HepG2 (cell line): Measurements from ENCODE around the gene MYH10. TPM values are rescaled to one million over a fixed set of nuclear protein-coding genes. Genes with fewer than 3 reads are reported as not detected.

Experiments
- CBFB ChIP-seq: sonication (generic); formaldehyde crosslinking; IDR thresholded peaks from 2 replicates; pipeline ENCODE4 v1.4.0; 2020; ENCODE audit warnings: missing genetic modification reagents
- FOXC1 ChIP-seq: sonication (generic); formaldehyde crosslinking; IDR thresholded peaks from 2 replicates; pipeline ENCODE4 v1.8.0; 2022; ENCODE audit warnings: mild to moderate bottlenecking, missing genetic modification reagents, borderline replicate concordance
- HDAC6 ChIP-seq: fragments of 200-600 bp; sonication (generic); IDR thresholded peaks from 2 replicates; pipeline ENCODE4 v1.7.0; 2017; ENCODE audit warnings: mild to moderate bottlenecking, antibody characterized with exemption, low read length, low read depth
- MAFK ChIP-seq, 2 experiments: IDR thresholded peaks in 1 of 2; conservative IDR thresholded peaks in 1 of 2; 2 replicates each; pipeline ENCODE4 v1.6.1; 2011; ENCODE audit warnings: improper control_type of control experiment in 2 of 2, low read length in 2 of 2
- MAZ ChIP-seq, 2 experiments: sonication (generic) in 1 of 2; formaldehyde crosslinking in 1 of 2; IDR thresholded peaks; 2 replicates each; pipeline versions ENCODE4 v1.5.0 to v1.6.1; 2012 to 2020; ENCODE audit warnings: low read depth in 2 of 2, mild to moderate bottlenecking in 2 of 2, borderline replicate concordance in 1 of 2, improper control_type of control experiment in 1 of 2, low read length in 1 of 2, missing genetic modification reagents in 1 of 2, moderate library complexity in 1 of 2
- RBFOX2 ChIP-seq: fragments of 200-400 bp; formaldehyde crosslinking; IDR thresholded peaks from 2 replicates; pipeline ENCODE4 v1.6.1; 2017; ENCODE audit warnings: low read depth, mild to moderate bottlenecking, low read length
- STAT5B ChIP-seq: sonication (generic); formaldehyde crosslinking; IDR thresholded peaks from 2 replicates; pipeline ENCODE4 v1.4.0; 2020; ENCODE audit warnings: missing genetic modification reagents
- TBL1XR1 ChIP-seq: fragments of 150-350 bp; IDR thresholded peaks from 2 replicates; pipeline ENCODE4 v1.6.1; 2014; ENCODE audit warnings: borderline replicate concordance, low read length; ENCODE audit not compliant: partially characterized antibody
- YEATS4 ChIP-seq: sonication (generic); formaldehyde crosslinking; IDR thresholded peaks from 2 replicates; pipeline ENCODE4 v1.4.0; 2020; ENCODE audit warnings: missing genetic modification reagents, borderline replicate concordance
- ZMYM3 ChIP-seq: sonication (generic); formaldehyde crosslinking; IDR thresholded peaks from 2 replicates; pipeline ENCODE4 v1.5.1; 2020; ENCODE audit warnings: mild to moderate bottlenecking, missing genetic modification reagents
- ZNF235 ChIP-seq: sonication (generic); formaldehyde crosslinking; IDR thresholded peaks from 2 replicates; pipeline ENCODE4 v1.8.1; 2023; ENCODE audit warnings: mild to moderate bottlenecking, missing genetic modification reagents, borderline replicate concordance
- ZNF256 ChIP-seq: sonication (generic); formaldehyde crosslinking; conservative IDR thresholded peaks from 2 replicates; pipeline ENCODE4 v1.4.0; 2020; ENCODE audit warnings: missing genetic modification reagents
- ZNF441 ChIP-seq: sonication (generic); formaldehyde crosslinking; IDR thresholded peaks from 2 replicates; pipeline ENCODE4 v1.7.0; 2021; ENCODE audit warnings: missing genetic modification reagents, borderline replicate concordance
- ZNF546 ChIP-seq: sonication (generic); formaldehyde crosslinking; conservative IDR thresholded peaks from 2 replicates; pipeline ENCODE4 v1.8.1; 2023; ENCODE audit warnings: mild to moderate bottlenecking, missing genetic modification reagents
- ZNF569 ChIP-seq: sonication (generic); formaldehyde crosslinking; IDR thresholded peaks from 2 replicates; pipeline ENCODE4 v1.5.0; 2020; ENCODE audit warnings: mild to moderate bottlenecking, missing genetic modification reagents, moderate library complexity, borderline replicate concordance
- ZSCAN20 ChIP-seq: sonication (generic); formaldehyde crosslinking; IDR thresholded peaks from 2 replicates; pipeline ENCODE4 v1.4.0; 2020; ENCODE audit warnings: missing genetic modification reagents, mild to moderate bottlenecking, borderline replicate concordance
- polyA plus RNA-seq, 8 experiments: library from polyadenylated mRNA; depleted of rRNA in 3 of 8; stranded (reverse) in 7 of 8; unstranded in 1 of 8; fragments of >200 nt; fragmentation: Illumina TruSeq in 4 of 8; extraction: Trizol in 4 of 8; gene quantifications; 2 replicates each; pipeline versions ENCODE4 v1.2.1 to v1.2.3, GENCODE V29; 2011 to 2016; ENCODE audit warnings: low read depth in 4 of 8, missing spikeins in 1 of 8, mixed read lengths in 1 of 8; ENCODE audit not compliant: insufficient read depth in 1 of 8
- total RNA-seq, 5 experiments: library from RNA; depleted of rRNA; stranded (reverse); fragments of >200 nt; fragmentation: Illumina TruSeq; extraction: Trizol; gene quantifications; 2 replicates each; pipeline ENCODE4 v1.2.3, GENCODE V29; 2016; ENCODE audit warnings: low read depth in 1 of 5
- TF ChIP-seq, protein P1 (sequence below): sonication (generic); formaldehyde crosslinking; IDR thresholded peaks from 2 replicates; pipeline ENCODE4 v1.4.0; 2020; ENCODE audit warnings: mild to moderate bottlenecking, missing genetic modification reagents
- TF ChIP-seq, protein P2 (sequence below): sonication (generic); formaldehyde crosslinking; IDR thresholded peaks from 2 replicates; pipeline ENCODE4 v1.4.0; 2020; ENCODE audit warnings: mild to moderate bottlenecking, missing genetic modification reagents
- TF ChIP-seq, protein P3 (sequence below): sonication (generic); formaldehyde crosslinking; IDR thresholded peaks from 2 replicates; pipeline ENCODE4 v1.4.0; 2020; ENCODE audit warnings: mild to moderate bottlenecking, missing genetic modification reagents
- TF ChIP-seq, protein P4 (sequence below): sonication (generic); formaldehyde crosslinking; IDR thresholded peaks from 2 replicates; pipeline ENCODE4 v1.8.1; 2023; ENCODE audit warnings: mild to moderate bottlenecking, missing genetic modification reagents

Gene MYH10
- total and polyA plus RNA-seq, 2 of the 13 experiments (the other 11 are each of a cell fraction or from before 2014, with no cell fraction given) = 43.4 to 68.6 TPM

DNA sequence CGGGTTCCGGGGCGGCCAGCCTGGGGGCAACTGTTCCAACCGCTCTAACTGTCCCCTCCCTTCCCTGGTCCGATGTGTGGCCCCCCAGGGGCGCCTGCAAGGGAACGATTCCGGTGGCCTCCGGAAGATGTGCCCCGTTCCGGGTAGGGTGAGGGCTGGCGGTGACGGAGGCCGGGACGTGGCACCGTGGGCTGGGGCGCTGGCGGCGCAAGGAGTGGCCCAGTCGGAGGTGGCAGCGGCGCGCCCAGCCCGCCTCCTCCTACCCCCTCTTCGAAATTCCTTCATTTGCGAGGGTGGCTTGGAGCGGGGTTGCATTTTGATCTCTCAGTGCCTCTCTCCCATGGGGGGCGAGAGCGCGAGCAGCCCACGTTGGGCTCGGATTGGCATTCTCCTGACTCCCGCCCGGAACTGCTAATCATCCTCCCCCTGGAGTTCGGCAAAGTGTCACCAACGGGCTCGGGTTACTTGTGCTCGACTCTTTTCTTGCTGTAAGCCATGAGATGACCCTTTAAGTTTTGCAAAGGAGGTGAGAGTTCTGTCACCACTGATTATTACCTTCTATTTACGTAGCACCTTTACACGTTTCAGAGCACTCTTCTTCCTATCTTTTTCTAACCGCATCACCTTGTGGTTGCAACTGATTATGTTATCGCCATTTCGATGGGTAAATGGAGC lies 194.2 kb downstream of the MYH10 start (continued):
- TF ChIP-seq MAZ (IDR thresholded peaks at IDR 0.05; ENCODE audit: borderline replicate concordance, low read depth, low read length) (no peak), MAZ (CRISPR knock-in tag; IDR thresholded peaks at IDR 0.05; ENCODE audit: low read depth) (no peak), STAT5B (CRISPR knock-in tag) (0 out of 2 replicates have a peak, but pooled peaks have one; percentile 51), ZMYM3 (CRISPR knock-in tag) (no peak), ZNF569 (CRISPR knock-in tag) (no peak), YEATS4 (CRISPR knock-in tag) (peak; percentile 28; the same call in 1 of the 2 replicates), MAFK (conservative IDR thresholded peaks at IDR 0.05 in 1 of 2, IDR thresholded peaks at IDR 0.05 in 1 of 2; ENCODE audit: low read length in 2 of 2) (no peak), RBFOX2 (peak; percentile 85), ZNF546 (CRISPR knock-in tag) (peak; percentile 66), TBL1XR1 (no peak), ZNF235 (0 out of 2 replicates have a peak, but pooled peaks have one; percentile 5), HDAC6 (no peak), CBFB (0 out of 2 replicates have a peak, but pooled peaks have one; percentile 1), FOXC1 (CRISPR knock-in tag) (no peak), ZNF441 (CRISPR knock-in tag) (0 out of 2 replicates have a peak, but pooled peaks have one; percentile 26), ZSCAN20 (CRISPR knock-in tag) (no peak), ZNF256 (CRISPR knock-in tag) (no peak)
- TF ChIP-seq, protein P1, sequence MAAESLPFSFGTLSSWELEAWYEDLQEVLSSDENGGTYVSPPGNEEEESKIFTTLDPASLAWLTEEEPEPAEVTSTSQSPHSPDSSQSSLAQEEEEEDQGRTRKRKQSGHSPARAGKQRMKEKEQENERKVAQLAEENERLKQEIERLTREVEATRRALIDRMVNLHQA (CRISPR knock-in tag) = no peak
- TF ChIP-seq, protein P2, sequence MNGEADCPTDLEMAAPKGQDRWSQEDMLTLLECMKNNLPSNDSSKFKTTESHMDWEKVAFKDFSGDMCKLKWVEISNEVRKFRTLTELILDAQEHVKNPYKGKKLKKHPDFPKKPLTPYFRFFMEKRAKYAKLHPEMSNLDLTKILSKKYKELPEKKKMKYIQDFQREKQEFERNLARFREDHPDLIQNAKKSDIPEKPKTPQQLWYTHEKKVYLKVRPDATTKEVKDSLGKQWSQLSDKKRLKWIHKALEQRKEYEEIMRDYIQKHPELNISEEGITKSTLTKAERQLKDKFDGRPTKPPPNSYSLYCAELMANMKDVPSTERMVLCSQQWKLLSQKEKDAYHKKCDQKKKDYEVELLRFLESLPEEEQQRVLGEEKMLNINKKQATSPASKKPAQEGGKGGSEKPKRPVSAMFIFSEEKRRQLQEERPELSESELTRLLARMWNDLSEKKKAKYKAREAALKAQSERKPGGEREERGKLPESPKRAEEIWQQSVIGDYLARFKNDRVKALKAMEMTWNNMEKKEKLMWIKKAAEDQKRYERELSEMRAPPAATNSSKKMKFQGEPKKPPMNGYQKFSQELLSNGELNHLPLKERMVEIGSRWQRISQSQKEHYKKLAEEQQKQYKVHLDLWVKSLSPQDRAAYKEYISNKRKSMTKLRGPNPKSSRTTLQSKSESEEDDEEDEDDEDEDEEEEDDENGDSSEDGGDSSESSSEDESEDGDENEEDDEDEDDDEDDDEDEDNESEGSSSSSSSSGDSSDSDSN = peak; percentile 85; the same call in 1 of the 2 replicates
- TF ChIP-seq, protein P3, sequence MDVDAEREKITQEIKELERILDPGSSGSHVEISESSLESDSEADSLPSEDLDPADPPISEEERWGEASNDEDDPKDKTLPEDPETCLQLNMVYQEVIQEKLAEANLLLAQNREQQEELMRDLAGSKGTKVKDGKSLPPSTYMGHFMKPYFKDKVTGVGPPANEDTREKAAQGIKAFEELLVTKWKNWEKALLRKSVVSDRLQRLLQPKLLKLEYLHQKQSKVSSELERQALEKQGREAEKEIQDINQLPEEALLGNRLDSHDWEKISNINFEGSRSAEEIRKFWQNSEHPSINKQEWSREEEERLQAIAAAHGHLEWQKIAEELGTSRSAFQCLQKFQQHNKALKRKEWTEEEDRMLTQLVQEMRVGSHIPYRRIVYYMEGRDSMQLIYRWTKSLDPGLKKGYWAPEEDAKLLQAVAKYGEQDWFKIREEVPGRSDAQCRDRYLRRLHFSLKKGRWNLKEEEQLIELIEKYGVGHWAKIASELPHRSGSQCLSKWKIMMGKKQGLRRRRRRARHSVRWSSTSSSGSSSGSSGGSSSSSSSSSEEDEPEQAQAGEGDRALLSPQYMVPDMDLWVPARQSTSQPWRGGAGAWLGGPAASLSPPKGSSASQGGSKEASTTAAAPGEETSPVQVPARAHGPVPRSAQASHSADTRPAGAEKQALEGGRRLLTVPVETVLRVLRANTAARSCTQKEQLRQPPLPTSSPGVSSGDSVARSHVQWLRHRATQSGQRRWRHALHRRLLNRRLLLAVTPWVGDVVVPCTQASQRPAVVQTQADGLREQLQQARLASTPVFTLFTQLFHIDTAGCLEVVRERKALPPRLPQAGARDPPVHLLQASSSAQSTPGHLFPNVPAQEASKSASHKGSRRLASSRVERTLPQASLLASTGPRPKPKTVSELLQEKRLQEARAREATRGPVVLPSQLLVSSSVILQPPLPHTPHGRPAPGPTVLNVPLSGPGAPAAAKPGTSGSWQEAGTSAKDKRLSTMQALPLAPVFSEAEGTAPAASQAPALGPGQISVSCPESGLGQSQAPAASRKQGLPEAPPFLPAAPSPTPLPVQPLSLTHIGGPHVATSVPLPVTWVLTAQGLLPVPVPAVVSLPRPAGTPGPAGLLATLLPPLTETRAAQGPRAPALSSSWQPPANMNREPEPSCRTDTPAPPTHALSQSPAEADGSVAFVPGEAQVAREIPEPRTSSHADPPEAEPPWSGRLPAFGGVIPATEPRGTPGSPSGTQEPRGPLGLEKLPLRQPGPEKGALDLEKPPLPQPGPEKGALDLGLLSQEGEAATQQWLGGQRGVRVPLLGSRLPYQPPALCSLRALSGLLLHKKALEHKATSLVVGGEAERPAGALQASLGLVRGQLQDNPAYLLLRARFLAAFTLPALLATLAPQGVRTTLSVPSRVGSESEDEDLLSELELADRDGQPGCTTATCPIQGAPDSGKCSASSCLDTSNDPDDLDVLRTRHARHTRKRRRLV (CRISPR knock-in tag) = no peak
- TF ChIP-seq, protein P4, sequence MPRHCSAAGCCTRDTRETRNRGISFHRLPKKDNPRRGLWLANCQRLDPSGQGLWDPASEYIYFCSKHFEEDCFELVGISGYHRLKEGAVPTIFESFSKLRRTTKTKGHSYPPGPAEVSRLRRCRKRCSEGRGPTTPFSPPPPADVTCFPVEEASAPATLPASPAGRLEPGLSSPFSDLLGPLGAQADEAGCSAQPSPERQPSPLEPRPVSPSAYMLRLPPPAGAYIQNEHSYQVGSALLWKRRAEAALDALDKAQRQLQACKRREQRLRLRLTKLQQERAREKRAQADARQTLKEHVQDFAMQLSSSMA (CRISPR knock-in tag) = 0 out of 2 replicates have a peak, but pooled peaks have one; percentile 21
